Measurements from ENCODE around the gene MLN. TPM values are rescaled to one million over a fixed set of nuclear protein-coding genes. Genes with fewer than 3 reads are reported as not detected.

Gene MLN
- total RNA-seq, 4 donors from 2014 or later, result not detected

- TF ChIP-seq POLR2A (IDR thresholded peaks at IDR 0.05), result no peak
- TF ChIP-seq CTCF (IDR thresholded peaks at IDR 0.05), result no peak
- no peak overlapping the region for H3K4me3 ChIP-seq
- no peaks in the 10 kb centered on the region for H3K36me3 ChIP-seq
- peak overlapping the region in 3 of 4 donors; percentile 30 to 51 (median 48) for H3K27ac ChIP-seq
- WGBS, 2 donors, result 21 to 44% methylated on average over 8 to 10 of the region's 12 CpGs
- peaks cover 0 to 9% (median 0%) of the 10 kb centered on the region in 4 donors for H3K27me3 ChIP-seq
- no peak for DNase-seq
- H3K4me1 ChIP-seq, result peaks cover 18 to 40% (median 36%) of the 10 kb centered on the region in 3 donors
- H3K9me3 ChIP-seq, result peaks cover 0 to 5% (median 0%) of the 10 kb centered on the region in 3 donors
- intact Hi-C loops (cut with DNase I), result no loop called here
Measured at GRCh38 chr6:33840048-33840926, 36.5 kb upstream of the MLN start.

- 34 to 37% methylated on average over 4 to 10 of the region's 11 CpGs for WGBS, 2 donors
- TF ChIP-seq CTCF (IDR thresholded peaks at IDR 0.05), result no peak
- no peak for TF ChIP-seq POLR2A (IDR thresholded peaks at IDR 0.05)
- Histone ChIP-seq H3K27ac (peak overlapping the region in 3 of 4 donors; percentile 26 to 51 (median 30)), H3K36me3 (no peaks in the 10 kb centered on the region), H3K4me1 (peaks cover 18 to 47% (median 40%) of the 10 kb centered on the region in 3 donors), H3K27me3 (peaks cover 0 to 15% (median 0%) of the 10 kb centered on the region in 4 donors), H3K4me3 (no peak overlapping the region), H3K9me3 (peaks cover 0 to 5% (median 0%) of the 10 kb centered on the region in 3 donors)
- no peak for DNase-seq
- intact Hi-C loops (cut with DNase I), result no loop called here
Measured at GRCh38 chr6:33839399-33840047, 35.7 kb upstream of the MLN start.

GRCh38 chr6:33838983-33839382 is 35.2 kb upstream of the MLN start:
- H3K27me3 ChIP-seq, result peaks cover 0 to 15% (median 0%) of the 10 kb centered on the region in 4 donors
- H3K36me3 ChIP-seq, result no peaks in the 10 kb centered on the region
- peaks cover 0 to 5% (median 0%) of the 10 kb centered on the region in 3 donors for H3K9me3 ChIP-seq
- DNase-seq, result no peak
- WGBS, 2 donors, result 45 to 63% methylated on average over 3 to 8 of the region's 10 CpGs
- TF ChIP-seq POLR2A (IDR thresholded peaks at IDR 0.05) (no peak), CTCF (IDR thresholded peaks at IDR 0.05) (no peak)
- intact Hi-C loops (cut with DNase I), result no loop called here
- peaks cover 18 to 52% (median 45%) of the 10 kb centered on the region in 3 donors for H3K4me1 ChIP-seq
- peak overlapping the region in 2 of 4 donors; percentile 26 to 30 for H3K27ac ChIP-seq
- H3K4me3 ChIP-seq, result no peak overlapping the region

- no peak for DNase-seq
- no peak overlapping the region for H3K4me3 ChIP-seq
- peaks cover 0 to 5% (median 0%) of the 10 kb centered on the region in 3 donors for H3K9me3 ChIP-seq
- peak overlapping the region in 1 of 4 donors; percentile 42 for H3K27ac ChIP-seq
- peaks cover 0 to 15% (median 0%) of the 10 kb centered on the region in 4 donors for H3K27me3 ChIP-seq
- peaks cover 18 to 58% (median 45%) of the 10 kb centered on the region in 3 donors for H3K4me1 ChIP-seq
- 25 to 45% methylated on average over 4 to 8 of the region's 12 CpGs for WGBS, 2 donors
- H3K36me3 ChIP-seq, result no peaks in the 10 kb centered on the region
- intact Hi-C loops (cut with DNase I), result no loop called here
- TF ChIP-seq CTCF (IDR thresholded peaks at IDR 0.05), result no peak
- TF ChIP-seq POLR2A (IDR thresholded peaks at IDR 0.05), result no peak
Measured at GRCh38 chr6:33837971-33838665, 34.3 kb upstream of the MLN start.

Measured in esophagus squamous epithelium (tissue), 5 donors.